ENCODE data around the gene CFLAR.
"Not testable (repeated sequence)": the region's sequence is repeated elsewhere in the genome, so short reads cannot be mapped to it uniquely, and the experiment has no call there.

The CFLAR gene

DNA sequence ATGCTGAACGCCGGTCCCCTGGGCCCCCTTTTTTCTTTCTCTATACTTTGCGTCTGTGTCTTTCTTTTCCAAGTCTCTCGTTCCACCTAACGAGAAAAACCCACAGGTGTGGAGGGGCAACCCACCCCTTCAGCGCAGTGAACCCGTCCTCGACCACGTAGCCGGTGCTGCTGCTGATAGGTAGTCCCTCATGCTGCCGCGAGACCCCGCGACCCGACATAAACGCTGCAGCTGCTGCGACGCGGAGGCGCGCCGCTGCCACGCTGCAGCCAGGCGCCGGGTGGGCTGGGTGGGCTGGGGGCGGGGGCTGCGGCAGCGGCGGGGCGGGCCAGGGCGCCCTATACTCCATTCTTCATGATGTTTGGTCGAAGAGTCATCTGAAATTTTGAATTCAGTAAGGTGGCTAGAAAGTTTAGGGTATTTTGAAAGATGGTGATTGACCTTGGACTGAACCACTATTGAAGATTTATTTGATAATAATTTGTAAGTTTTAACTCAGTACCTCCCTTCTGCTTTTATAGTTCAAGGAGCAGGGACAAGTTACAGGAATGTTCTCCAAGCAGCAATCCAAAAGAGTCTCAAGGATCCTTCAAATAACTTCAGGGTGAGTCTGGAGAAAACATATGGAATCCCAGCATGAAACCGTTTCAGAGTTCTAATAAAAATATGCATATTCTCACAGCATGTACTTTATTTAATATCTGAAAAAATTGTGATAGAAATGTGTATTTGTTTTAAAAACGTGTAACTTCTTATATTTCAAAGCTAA lies 24.1 kb downstream of the CFLAR start:
- TF ChIP-seq, protein P1, sequence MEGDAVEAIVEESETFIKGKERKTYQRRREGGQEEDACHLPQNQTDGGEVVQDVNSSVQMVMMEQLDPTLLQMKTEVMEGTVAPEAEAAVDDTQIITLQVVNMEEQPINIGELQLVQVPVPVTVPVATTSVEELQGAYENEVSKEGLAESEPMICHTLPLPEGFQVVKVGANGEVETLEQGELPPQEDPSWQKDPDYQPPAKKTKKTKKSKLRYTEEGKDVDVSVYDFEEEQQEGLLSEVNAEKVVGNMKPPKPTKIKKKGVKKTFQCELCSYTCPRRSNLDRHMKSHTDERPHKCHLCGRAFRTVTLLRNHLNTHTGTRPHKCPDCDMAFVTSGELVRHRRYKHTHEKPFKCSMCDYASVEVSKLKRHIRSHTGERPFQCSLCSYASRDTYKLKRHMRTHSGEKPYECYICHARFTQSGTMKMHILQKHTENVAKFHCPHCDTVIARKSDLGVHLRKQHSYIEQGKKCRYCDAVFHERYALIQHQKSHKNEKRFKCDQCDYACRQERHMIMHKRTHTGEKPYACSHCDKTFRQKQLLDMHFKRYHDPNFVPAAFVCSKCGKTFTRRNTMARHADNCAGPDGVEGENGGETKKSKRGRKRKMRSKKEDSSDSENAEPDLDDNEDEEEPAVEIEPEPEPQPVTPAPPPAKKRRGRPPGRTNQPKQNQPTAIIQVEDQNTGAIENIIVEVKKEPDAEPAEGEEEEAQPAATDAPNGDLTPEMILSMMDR (IDR thresholded peaks at IDR 0.05; ENCODE audit: extremely low read depth, missing control alignments) = no peak
- no peak for DNase-seq (ENCODE audit: low spot score)

DNA sequence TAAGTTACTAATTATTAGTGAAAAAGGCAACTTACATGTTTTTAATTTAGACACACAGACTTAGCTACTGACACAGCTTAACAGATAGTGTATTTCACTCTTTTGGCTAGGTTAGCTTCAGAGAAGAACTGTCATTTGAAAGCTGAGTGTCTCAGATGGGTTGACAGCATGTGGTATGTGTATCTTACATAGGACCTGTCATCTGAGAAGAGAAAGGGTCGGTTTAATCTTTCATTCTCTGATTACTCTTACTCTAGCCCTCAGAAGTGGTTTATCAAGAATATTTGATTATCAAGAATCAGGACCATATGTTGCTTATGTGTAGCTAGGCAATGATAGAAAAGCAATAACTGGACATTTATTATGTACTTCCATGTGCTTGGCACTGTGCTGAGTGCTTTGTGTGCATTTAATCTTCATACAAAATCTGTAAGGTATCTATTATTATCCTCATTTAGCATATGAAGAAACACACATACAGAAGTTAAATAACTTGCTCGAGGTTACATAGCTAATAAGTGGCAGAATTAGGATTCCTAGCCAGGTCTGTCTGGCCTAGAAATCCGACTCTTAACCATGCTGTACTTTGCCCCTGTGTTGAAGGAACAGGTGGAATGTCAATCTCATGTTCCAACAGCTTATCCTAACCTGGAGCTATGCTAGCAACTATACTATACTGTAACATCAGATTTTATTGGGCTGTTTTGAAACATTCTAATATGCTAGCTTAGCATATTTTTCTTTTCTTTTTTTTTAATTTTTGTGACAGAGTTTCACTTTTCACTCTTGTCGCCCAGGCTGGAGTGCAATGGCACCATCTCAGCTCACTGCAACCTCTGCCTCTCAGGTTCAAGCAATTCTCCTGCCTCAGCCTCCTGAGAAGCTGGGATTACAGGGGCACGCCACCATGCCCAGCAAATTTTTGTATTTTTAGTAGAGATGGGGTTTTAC lies 28.4 kb downstream of the CFLAR start:
- TF ChIP-seq, protein P1 (IDR thresholded peaks at IDR 0.05; ENCODE audit: extremely low read depth, missing control alignments) = no peak
- DNase-seq (ENCODE audit: low spot score) = no peak

DNA sequence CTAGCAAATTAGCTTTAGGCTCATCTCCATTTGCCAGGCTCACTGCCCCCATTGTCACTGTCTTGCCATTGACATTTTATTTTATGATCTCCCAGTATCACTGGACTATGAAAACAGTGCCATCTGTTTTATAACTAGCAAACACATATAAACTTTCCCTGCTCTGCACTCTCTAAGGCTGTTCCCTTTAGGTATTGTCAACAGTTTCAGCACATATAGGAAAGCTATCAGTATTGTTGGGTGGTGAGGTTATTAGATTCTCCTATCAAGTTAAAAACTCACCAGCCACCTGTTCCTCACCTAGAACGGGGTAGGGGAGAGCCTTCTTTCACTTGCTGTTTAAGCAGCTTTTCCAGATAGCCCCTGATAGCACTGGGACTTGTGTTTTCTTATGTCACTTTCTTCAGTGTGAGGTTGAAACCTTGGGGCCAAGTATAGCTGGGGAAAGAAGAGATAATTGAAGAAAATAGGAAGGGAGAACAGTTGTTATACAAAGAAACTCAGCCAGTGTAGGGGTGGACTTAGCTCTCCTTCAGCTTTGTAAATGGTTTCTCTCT lies 32.5 kb downstream of the CFLAR start:
- DNase-seq (ENCODE audit: low spot score) = no peak
- TF ChIP-seq, protein P1 (IDR thresholded peaks at IDR 0.05; ENCODE audit: extremely low read depth, missing control alignments) = no peak

DNA sequence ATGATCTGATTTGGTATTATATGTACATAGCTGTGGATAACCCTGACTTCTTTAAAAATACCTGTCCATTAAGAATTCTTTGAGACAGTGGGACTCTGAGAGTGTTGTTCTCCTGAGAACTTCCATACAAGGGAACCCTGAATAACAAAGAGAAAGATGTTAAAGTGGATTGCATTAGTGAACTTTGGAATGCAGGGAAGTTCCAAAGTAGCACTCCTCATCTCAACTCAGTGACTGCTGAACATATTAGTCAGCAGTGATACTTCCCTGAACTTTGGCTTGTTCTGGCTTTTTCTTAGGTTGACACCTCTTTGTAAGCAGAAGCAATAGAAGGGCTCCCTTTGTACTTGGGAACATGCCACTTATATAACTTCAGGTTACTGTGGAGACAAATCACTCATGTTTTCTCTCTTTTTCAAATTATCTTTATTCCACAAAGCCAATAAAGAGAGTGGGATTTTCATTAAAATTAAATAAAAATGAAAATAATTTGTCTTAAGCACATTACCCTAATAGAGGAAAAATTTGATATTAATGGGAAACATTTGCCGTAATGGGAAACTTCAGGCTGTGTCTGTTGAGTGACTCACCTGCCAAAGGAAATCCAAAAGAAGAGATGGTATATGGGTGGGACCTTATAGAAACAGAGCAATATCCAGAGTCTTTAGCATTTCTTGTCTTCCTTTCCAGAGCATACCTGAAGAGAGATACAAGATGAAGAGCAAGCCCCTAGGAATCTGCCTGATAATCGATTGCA lies 33.3 kb downstream of the CFLAR start:
- DNase-seq (ENCODE audit: low spot score) = no peak
- TF ChIP-seq, protein P1 (IDR thresholded peaks at IDR 0.05; ENCODE audit: extremely low read depth, missing control alignments) = no peak

DNA sequence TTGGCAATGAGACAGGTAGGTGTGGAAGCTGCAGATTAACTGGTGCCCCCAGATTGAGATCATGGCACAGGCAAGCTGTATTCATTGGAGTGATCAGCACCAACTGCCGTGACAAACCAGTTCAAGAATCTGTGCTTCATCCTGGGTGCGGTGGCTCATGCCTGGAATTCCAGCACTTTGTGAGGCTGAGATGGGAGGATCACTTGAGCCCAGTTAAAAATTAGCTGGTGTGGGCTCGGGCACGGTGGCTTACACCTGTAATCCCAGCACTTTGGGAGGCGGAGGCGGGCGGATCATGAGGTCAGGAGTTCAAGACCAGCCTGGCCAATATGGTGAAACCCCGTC lies 33.8 kb downstream of the CFLAR start:
- DNase-seq (ENCODE audit: low spot score) = not testable (repeated sequence)

DNA sequence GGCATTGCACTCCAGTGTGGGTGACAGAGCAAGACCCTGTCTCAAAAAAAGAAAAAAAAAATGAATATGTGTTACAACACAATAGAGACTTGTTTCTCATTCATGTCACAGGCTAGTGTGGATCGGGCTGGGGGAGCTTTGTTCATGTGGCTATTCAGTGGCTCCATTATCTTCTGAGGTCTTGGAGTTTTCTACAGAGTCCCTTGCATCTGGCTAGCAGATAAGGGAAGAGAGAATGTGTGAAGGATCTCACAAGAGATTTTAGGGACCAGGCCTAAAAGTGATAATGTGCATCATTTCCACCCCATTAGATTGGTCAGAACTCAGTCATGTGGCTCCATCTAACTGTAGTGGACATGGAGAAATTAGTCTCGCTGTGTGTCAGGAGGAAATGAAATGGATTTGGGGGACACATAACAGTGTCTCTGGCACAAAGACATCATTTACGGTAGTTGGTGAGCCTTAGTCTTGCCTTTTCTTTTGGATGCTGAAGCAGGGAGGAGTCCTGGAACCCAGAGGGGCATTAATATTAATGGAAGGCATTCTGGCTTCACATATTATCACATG lies 34.6 kb downstream of the CFLAR start:
- TF ChIP-seq, protein P1 (IDR thresholded peaks at IDR 0.05; ENCODE audit: extremely low read depth, missing control alignments) = no peak
- DNase-seq (ENCODE audit: low spot score) = no peak
